H1 (cell line): ENCODE data around the gene DNASE2B. TPM values are rescaled to one million over a fixed set of nuclear protein-coding genes. Genes with fewer than 3 reads are reported as not detected.

Experiments
- CTCF ChIA-PET: fragments of 300-600 bp; sonication (Branson Sonifier 250); formaldehyde crosslinking; loops from one replicate; lab custom pipeline; 2021; ENCODE audit not compliant: partially characterized antibody; lab: Charles Lee
- POLR2A ChIA-PET: fragments of 300-600 bp; sonication (Branson Sonifier 250); formaldehyde crosslinking; loops from one replicate; lab custom pipeline; 2021; ENCODE audit warnings: inconsistent platforms; ENCODE audit not compliant: partially characterized antibody; lab: Charles Lee
- DNase-seq, 2 experiments: peaks; one replicate each; pipeline versions ENCODE4 v3.0.0 to v3.0.0-alpha.2; 2010 to 2022; ENCODE audit warnings: low spot score in 2 of 2, low read depth in 1 of 2, mixed read lengths in 1 of 2
- FAIRE-seq: peaks from 2 replicates; lab custom pipeline; 2011; peaks lifted over from hg19 to GRCh38; lab: Jason Lieb, UNC
- H2AFZ ChIP-seq: 2 replicates; pipeline ENCODE4 v1.8.1; 2012; ENCODE audit warnings: low read length, inconsistent platforms
- H2AK5ac ChIP-seq: 2 replicates; pipeline ENCODE4 v1.6.1; 2013; ENCODE audit warnings: low read depth, low read length
- H2BK120ac ChIP-seq: replicated peaks from 2 replicates; pipeline ENCODE3; 2013; ENCODE audit warnings: low read depth, low read length, inconsistent platforms
- H2BK12ac ChIP-seq: 2 replicates; pipeline ENCODE4 v1.6.1; 2013; ENCODE audit warnings: low read depth, low read length
- H2BK15ac ChIP-seq: 2 replicates; pipeline ENCODE4 v1.6.1; 2013; ENCODE audit warnings: low read length
- H2BK20ac ChIP-seq: 2 replicates; pipeline ENCODE4 v1.6.1; 2013; ENCODE audit warnings: low read length
- H2BK5ac ChIP-seq: 2 replicates; pipeline ENCODE4 v1.6.1; 2013; ENCODE audit warnings: low read depth, low read length
- H3K14ac ChIP-seq: 2 replicates; pipeline ENCODE4 v1.6.1; 2013; ENCODE audit warnings: inconsistent platforms; ENCODE audit not compliant: insufficient read length
- H3K18ac ChIP-seq: 2 replicates; pipeline ENCODE4 v1.6.1; 2013; ENCODE audit warnings: low read length; ENCODE audit errors: extremely low read depth
- H3K23ac ChIP-seq: 2 replicates; pipeline ENCODE4 v1.6.1; 2013; ENCODE audit warnings: inconsistent platforms; ENCODE audit not compliant: insufficient read length
- H3K23me2 ChIP-seq: 2 replicates; pipeline ENCODE4 v1.6.1; 2013; ENCODE audit warnings: low read depth, low read length
- H3K27ac ChIP-seq: 2 replicates; pipeline ENCODE4 v1.6.1; 2011; ENCODE audit warnings: low read depth, low read length, inconsistent platforms
- H3K27me3 ChIP-seq, 4 experiments: replicated peaks in 1 of 4; 1 replicate in 1 of 4; 2 replicates in 3 of 4; pipeline versions ENCODE4 v1.6.1 to v1.8.1; 2011 to 2013; ENCODE audit warnings: low read length in 3 of 4, mild to moderate bottlenecking in 3 of 4, inconsistent platforms in 2 of 4, mixed read lengths in 2 of 4, moderate library complexity in 1 of 4; ENCODE audit not compliant: control insufficient read depth in 3 of 4, insufficient read depth in 3 of 4; ENCODE audit errors: extremely low read depth in 1 of 4
- H3K36me3 ChIP-seq, 4 experiments: 2 replicates each; pipeline versions ENCODE4 v1.6.1 to v1.8.1; 2011 to 2013; ENCODE audit warnings: mild to moderate bottlenecking in 4 of 4, low read length in 3 of 4, moderate library complexity in 2 of 4, control low read depth in 1 of 4, inconsistent platforms in 1 of 4; ENCODE audit not compliant: insufficient read depth in 4 of 4, control insufficient read depth in 2 of 4
- H3K4ac ChIP-seq: replicated peaks from 2 replicates; pipeline ENCODE3; 2013; ENCODE audit warnings: low read length, low read depth, mixed read lengths, inconsistent platforms; ENCODE audit not compliant: insufficient read length
- H3K4me1 ChIP-seq, 4 experiments: replicated peaks in 1 of 4; 1 replicate in 1 of 4; 2 replicates in 3 of 4; pipeline versions ENCODE4 v1.6.1 to v1.8.1; 2011 to 2013; ENCODE audit warnings: low read length in 3 of 4, inconsistent platforms in 2 of 4, mixed read lengths in 1 of 4; ENCODE audit not compliant: insufficient read depth in 4 of 4, control insufficient read depth in 3 of 4
- H3K4me2 ChIP-seq, 2 experiments: 2 replicates each; pipeline versions ENCODE4 v1.6.1 to v1.8.1; 2011 to 2013; ENCODE audit warnings: low read depth in 2 of 2, low read length in 2 of 2, control low read depth in 1 of 2, inconsistent platforms in 1 of 2, mild to moderate bottlenecking in 1 of 2; ENCODE audit not compliant: insufficient read depth in 1 of 2
- H3K4me3 ChIP-seq, 4 experiments: fragments of 200-600, 300-600 bp in 1 of 4; sonication (generic), shearing (Covaris generic), sonication (Bioruptor Twin) in 1 of 4; 2 replicates each; pipeline versions ENCODE4 v1.5.1 to v1.8.1; 2011 to 2016; ENCODE audit warnings: low read length in 4 of 4, low read depth in 3 of 4, control low read depth in 2 of 4, inconsistent platforms in 2 of 4, mild to moderate bottlenecking in 2 of 4, mixed read lengths in 1 of 4, moderate library complexity in 1 of 4; ENCODE audit not compliant: insufficient read depth in 2 of 4; ENCODE audit errors: extremely low read depth in 1 of 4
- H3K56ac ChIP-seq: replicated peaks from 2 replicates; pipeline ENCODE3; 2013; ENCODE audit warnings: low read depth, mild to moderate bottlenecking, mixed read lengths, low read length, inconsistent platforms; ENCODE audit not compliant: insufficient read length
- H3K79me1 ChIP-seq: 2 replicates; pipeline ENCODE4 v1.6.1; 2013; ENCODE audit warnings: low read depth, low read length, control low read depth
- H3K79me2 ChIP-seq, 2 experiments: 2 replicates each; pipeline versions ENCODE4 v1.6.1 to v1.8.1; 2012 to 2013; ENCODE audit warnings: low read length in 2 of 2, mild to moderate bottlenecking in 2 of 2, inconsistent platforms in 1 of 2; ENCODE audit not compliant: insufficient read depth in 2 of 2, control insufficient read depth in 1 of 2
- H3K9ac ChIP-seq, 4 experiments: replicated peaks in 1 of 4; 1 replicate in 1 of 4; 2 replicates in 3 of 4; pipeline versions ENCODE4 v1.6.1 to v1.8.1; 2011 to 2013; ENCODE audit warnings: low read depth in 3 of 4, low read length in 3 of 4, control low read depth in 2 of 4, mild to moderate bottlenecking in 2 of 4, moderate library complexity in 2 of 4, inconsistent platforms in 1 of 4; ENCODE audit errors: extremely low read depth in 1 of 4
- H3K9me3 ChIP-seq, 2 experiments: 2 replicates each; pipeline versions ENCODE4 v1.6.1 to v1.8.1; 2012 to 2013; ENCODE audit warnings: mild to moderate bottlenecking in 2 of 2, moderate library complexity in 2 of 2, control low read depth in 1 of 2, inconsistent platforms in 1 of 2, low read depth in 1 of 2, low read length in 1 of 2, mixed read lengths in 1 of 2; ENCODE audit not compliant: insufficient read depth in 2 of 2
- H4K20me1 ChIP-seq, 2 experiments: replicated peaks in 1 of 2; 2 replicates each; pipeline versions ENCODE3 to v1.8.1; 2011 to 2013; ENCODE audit warnings: inconsistent platforms in 2 of 2, low read length in 2 of 2, mild to moderate bottlenecking in 1 of 2; ENCODE audit not compliant: insufficient read depth in 2 of 2, control insufficient read depth in 1 of 2
- H4K5ac ChIP-seq: 2 replicates; pipeline ENCODE4 v1.6.1; 2013; ENCODE audit warnings: low read length, low read depth, mixed read lengths, inconsistent platforms; ENCODE audit not compliant: insufficient read length
- H4K8ac ChIP-seq: 2 replicates; pipeline ENCODE4 v1.8.0; 2013; ENCODE audit warnings: mild to moderate bottlenecking, moderate library complexity, low read length, inconsistent platforms; ENCODE audit not compliant: insufficient read depth; ENCODE audit errors: extremely low read depth
- H4K91ac ChIP-seq: replicated peaks from 2 replicates; pipeline ENCODE3; 2013; ENCODE audit warnings: low read length, mixed read lengths, inconsistent platforms; ENCODE audit not compliant: insufficient read length
- CHD2 ChIP-seq: IDR thresholded peaks from 2 replicates; pipeline ENCODE4 v1.6.1; 2012; ENCODE audit warnings: low read length, improper control_type of control experiment
- RNF2 ChIP-seq: fragments of 200-900, 300-1000 bp; sonication (generic); IDR thresholded peaks from 2 replicates; pipeline ENCODE4 v1.7.1; 2016; ENCODE audit warnings: borderline replicate concordance, low read depth, mild to moderate bottlenecking, antibody characterized with exemption, low read length; ENCODE audit not compliant: poor library complexity, severe bottlenecking; ENCODE audit errors: missing control alignments
- WGBS, 2 experiments: shearing (Covaris generic) in 1 of 2; methylation state at CpG; one replicate each; pipeline versions ENCODE4 v1.1.6 to v1.1.7; 2013 to 2015; ENCODE audit warnings: low lambda C conversion rate in 2 of 2, mixed read lengths in 2 of 2, inconsistent platforms in 1 of 2, low coverage in 1 of 2, missing lambda C conversion rate in 1 of 2; ENCODE audit not compliant: insufficient replicate concordance in 2 of 2, insufficient coverage in 1 of 2, insufficient read length in 1 of 2; ENCODE audit errors: extremely low coverage in 1 of 2, missing lambda C conversion rate in 1 of 2; 5-methylcytosine and 5-hydroxymethylcytosine counted together
- polyA plus RNA-seq, 7 experiments: library from polyadenylated mRNA; depleted of rRNA in 3 of 7; stranded (reverse) in 5 of 7; unstranded in 2 of 7; fragments of >200 nt in 5 of 7; fragments of 200-250 nt in 2 of 7; gene quantifications; 1 replicate in 5 of 7; 2 replicates in 1 of 7; 4 replicates in 1 of 7; pipeline versions ENCODE4 v1.2.1 to v1.2.3, GENCODE V29; 2011 to 2013; ENCODE audit warnings: missing spikeins in 2 of 7, mixed read lengths in 2 of 7
- total RNA-seq: library from RNA; stranded (reverse); fragmentation: NEBNext Ultra II Directional; extraction: Animal tissue kit (Norgen Biotek cat#: 25700); gene quantifications from 2 replicates; pipeline ENCODE4 v1.2.1, GENCODE V29; 2021

DNASE2B gene
- total and polyA plus RNA-seq, 2 of the 8 experiments (the other 6 are each of a cell fraction or from before 2014, with no cell fraction given) = not detected

DNA sequence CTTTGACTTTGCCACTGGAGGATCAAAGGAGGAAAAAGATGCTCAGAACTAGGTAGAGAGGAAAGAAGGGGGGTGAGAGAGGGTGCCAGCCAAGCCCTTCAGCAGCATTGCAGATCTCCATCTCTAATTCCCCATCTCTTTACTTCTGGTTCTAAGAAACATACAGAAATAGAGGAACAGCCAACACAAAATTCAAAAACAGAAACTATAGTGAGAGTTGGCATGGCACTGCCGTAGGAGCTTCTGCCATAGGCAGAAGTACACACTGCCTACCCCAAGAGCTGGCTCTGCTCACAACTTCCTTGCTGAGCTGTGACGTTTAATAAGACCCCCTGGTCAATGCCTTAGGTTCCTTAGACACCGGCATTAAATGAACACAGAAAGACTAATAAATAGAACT lies 54.2 kb downstream of the DNASE2B start:
- ChIA-PET POLR2A (no interaction called here), CTCF (interaction anchor here (0.6 to 1.0 kb wide), 3 partner anchors 301 to 558 kb away, joined by 3 read pairs; no protein-coding TSS in a partner anchor)
- WGBS, 2 experiments = 58% methylated on average over 3 of the region's 3 CpGs; no CpG with 5 or more reads in 1 of the 2 experiments
- no peak for TF ChIP-seq RNF2
- TF ChIP-seq CHD2 = no peak

More for the DNA sequence above, 54.2 kb downstream of the DNASE2B start:
- H3K18ac ChIP-seq = no peak overlapping the region
- DNase-seq (no peak), FAIRE-seq (no peak)
- H2AK5ac ChIP-seq = no peak overlapping the region
- H3K79me1 ChIP-seq = no peaks in the 10 kb centered on the region
- H3K79me2 ChIP-seq = no peaks in the 10 kb centered on the region
- no peaks in the 10 kb centered on the region for H3K23me2 ChIP-seq
- no peak overlapping the region for H2BK5ac ChIP-seq
- no peak overlapping the region for H2AFZ ChIP-seq
- no peak overlapping the region for H3K23ac ChIP-seq
- no peaks in the 10 kb centered on the region for H3K9me3 ChIP-seq
- H4K8ac ChIP-seq = no peak overlapping the region; the same call in 1 of the 2 replicates
- H2BK20ac ChIP-seq = no peak overlapping the region
- no peaks in the 10 kb centered on the region for H3K36me3 ChIP-seq
- H3K4me2 ChIP-seq = no peak overlapping the region
- H4K91ac ChIP-seq = no peak overlapping the region
- H3K4ac ChIP-seq = no peak overlapping the region
- H3K27ac ChIP-seq = no peak overlapping the region
- H4K5ac ChIP-seq = no peak overlapping the region
- no peak overlapping the region for H3K4me3 ChIP-seq
- no peak overlapping the region for H3K9ac ChIP-seq
- no peak overlapping the region for H3K56ac ChIP-seq
- H2BK15ac ChIP-seq = no peak overlapping the region
- no peak overlapping the region for H3K14ac ChIP-seq
- no peak overlapping the region for H2BK12ac ChIP-seq
- no peaks in the 10 kb centered on the region for H3K4me1 ChIP-seq
- no peaks in the 10 kb centered on the region for H3K27me3 ChIP-seq
- H2BK120ac ChIP-seq = no peak overlapping the region
- H4K20me1 ChIP-seq = no peaks in the 10 kb centered on the region
